HT-29 (cell line): Measurements from ENCODE around the gene DENND1B. TPM values are rescaled to one million over a fixed set of nuclear protein-coding genes. Genes with fewer than 3 reads are reported as not detected.
"Not testable (repeated sequence)": the region's sequence is repeated elsewhere in the genome, so short reads cannot be mapped to it uniquely, and the experiment has no call there.

ENCODE experiments used
- DNase-seq: peaks from one replicate; pipeline ENCODE4 v3.0.0-alpha.2; 2015; ENCODE audit warnings: low spot score
- total RNA-seq: library from RNA; depleted of rRNA; stranded (reverse); fragments of >200 nt; shearing (Covaris generic); gene quantifications from 2 replicates; pipeline ENCODE4 v1.2.3, GENCODE V29; 2014

DENND1B gene
- total RNA-seq, 1 experiment from 2014 or later: 4.1 TPM

- DNase-seq: no peak
Measured at GRCh38 chr1:197632005-197632404, 143.3 kb downstream of the DENND1B start.

GRCh38 chr1:197622371-197622770 lies 152.9 kb downstream of the DENND1B start:
- no peak for DNase-seq

DNA sequence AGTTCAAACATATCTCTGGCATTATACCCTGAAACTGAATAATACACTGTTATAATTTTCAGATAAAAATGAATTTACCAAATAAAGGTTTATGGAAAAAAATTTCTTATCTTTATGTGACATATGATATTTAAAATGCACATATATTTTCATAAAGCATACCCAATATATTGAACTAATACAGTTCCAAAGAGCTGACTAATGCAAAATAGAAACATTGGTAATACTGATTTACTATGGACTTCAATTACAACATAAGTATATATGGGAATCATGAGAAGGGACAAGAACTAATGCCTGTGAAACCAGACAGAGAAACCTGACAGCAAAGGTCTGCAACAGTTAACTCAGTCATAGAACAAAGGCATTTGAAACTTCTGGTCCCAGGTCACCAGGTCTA lies 153.5 kb downstream of the DENND1B start:
- no peak for DNase-seq

DNA sequence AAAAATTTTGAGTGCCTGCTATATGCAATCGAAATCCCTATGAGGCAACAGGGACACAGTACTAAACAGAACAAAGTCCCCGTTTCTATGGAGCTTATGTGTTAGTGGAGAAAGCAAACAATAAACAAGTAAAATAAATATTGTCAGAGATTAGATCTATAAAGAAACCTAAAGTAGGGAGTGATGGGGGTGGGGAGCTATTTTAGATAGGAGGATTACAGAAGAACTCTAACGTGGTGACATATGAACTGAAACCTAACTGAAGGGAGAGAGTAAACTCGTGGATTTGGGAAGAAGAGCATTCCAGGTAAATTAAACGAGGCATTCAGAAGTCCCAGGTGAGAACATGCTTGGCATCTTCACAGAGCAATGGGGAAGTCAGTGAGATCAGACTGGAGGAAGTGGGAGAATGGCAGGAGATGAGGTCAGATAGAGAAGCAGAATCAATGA lies 154.5 kb downstream of the DENND1B start:
- peak; percentile 71 for DNase-seq

- DNase-seq: peak; percentile 53
Measured at GRCh38 chr1:197619008-197619640, 156.2 kb downstream of the DENND1B start.

DNA sequence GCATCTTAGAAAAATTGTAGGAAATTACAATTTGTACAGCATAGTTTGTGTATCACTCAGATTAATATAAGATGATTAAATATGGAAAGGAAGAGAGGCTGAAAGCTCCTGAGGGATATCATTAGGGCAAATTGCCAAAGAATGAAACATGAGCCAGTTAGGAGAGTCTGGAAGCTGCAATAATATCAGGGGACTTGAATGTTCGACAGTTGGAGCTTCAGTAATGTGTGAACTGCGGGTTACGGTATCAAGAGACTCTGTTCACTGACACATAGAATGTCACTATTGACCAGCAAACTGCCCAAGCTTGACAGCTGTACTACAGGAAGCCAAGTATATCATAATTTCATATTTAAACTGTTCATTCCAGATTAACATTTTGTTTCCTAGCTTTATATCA lies 157.2 kb downstream of the DENND1B start:
- no peak for DNase-seq

DNA sequence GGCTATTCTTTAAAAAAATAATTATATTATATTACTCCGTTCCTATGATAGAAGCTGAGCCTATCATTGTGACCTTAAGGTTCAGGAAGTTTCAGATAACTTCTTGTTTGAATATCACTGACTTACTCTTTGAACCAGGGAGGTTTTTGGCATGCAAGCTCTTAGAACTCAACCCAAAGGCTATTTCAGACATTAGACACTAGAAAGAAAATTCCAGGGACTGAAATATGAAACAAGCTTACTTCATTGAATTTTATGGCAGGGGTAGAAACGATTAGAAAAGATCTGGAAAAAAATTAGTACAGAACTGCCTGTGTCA lies 159.6 kb downstream of the DENND1B start:
- DNase-seq: no peak

- DNase-seq: peak; percentile 62
Measured at GRCh38 chr1:197614916-197615692, 160.2 kb downstream of the DENND1B start.

DNA sequence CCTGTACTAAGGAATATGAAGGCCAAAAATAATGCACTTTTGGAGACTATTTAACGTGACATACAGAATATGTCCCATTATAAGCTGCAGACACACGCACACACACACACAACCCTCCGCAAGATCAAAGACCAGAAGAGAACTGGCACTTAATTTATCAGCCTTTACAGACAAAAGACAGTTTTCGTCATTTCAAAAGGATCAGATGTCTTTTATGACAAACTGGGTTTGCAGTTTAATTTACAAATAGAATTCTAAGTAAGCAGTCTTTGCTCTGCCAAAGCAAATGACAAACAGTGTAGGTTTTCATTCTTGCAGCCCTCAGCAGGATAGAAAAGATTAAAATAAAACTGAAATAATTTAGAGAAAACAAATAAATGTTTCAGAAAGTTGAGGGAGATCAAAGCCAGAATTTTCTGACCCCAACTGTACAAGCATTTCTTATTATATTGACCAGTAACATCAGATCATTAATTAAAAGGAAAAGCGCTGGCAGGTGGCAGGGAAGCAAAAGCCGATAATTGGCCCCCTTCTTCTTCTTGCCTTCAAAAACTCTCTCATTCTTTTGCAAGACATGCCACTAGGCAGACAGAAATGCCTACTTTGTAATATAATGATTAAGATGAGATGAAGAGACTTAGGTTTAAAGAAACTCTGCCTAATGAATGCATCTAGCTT lies 169.0 kb downstream of the DENND1B start:
- DNase-seq: no peak

- no peak for DNase-seq
Measured at GRCh38 chr1:197604302-197604701, 171.0 kb downstream of the DENND1B start.

DNA sequence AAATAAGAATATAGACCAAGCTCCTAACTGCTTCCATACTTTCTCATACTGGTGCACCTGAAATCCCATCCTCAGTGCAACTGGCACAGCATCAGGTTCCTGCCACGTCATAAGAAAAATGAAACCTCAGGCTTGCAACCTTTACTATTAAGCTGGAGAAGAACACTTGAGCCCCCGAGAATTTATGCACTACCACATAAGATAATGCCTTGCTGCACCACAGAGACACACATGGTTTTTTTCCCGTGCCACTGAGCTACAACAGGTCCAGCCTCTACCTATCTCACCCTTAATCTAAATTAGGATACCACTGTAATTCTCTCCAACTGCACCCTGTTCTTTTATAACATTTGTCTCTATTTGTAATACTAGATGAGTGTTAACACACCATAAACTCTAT lies 174.5 kb downstream of the DENND1B start:
- DNase-seq: no peak

- DNase-seq: no peak
Measured at GRCh38 chr1:197599789-197600188, 175.5 kb downstream of the DENND1B start.

DNA sequence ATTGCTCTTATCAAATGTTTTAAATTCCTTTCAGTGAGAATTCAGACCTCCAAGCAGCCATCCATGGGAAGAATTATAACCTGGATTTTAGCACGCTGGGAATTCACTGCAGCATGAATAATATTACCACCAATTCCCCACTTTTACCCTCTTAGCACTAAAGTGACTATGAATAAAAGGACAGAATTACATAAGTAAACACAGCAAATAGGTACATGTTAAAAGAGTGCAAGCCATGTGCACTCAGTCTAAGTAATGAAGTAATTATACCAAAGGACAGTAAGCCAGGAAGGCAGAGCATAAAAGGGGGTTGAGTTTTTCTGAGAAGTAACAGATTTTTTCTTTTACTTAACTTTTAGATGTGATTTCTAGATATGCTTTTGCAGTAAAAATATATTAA lies 176.3 kb downstream of the DENND1B start:
- no peak for DNase-seq

DNA sequence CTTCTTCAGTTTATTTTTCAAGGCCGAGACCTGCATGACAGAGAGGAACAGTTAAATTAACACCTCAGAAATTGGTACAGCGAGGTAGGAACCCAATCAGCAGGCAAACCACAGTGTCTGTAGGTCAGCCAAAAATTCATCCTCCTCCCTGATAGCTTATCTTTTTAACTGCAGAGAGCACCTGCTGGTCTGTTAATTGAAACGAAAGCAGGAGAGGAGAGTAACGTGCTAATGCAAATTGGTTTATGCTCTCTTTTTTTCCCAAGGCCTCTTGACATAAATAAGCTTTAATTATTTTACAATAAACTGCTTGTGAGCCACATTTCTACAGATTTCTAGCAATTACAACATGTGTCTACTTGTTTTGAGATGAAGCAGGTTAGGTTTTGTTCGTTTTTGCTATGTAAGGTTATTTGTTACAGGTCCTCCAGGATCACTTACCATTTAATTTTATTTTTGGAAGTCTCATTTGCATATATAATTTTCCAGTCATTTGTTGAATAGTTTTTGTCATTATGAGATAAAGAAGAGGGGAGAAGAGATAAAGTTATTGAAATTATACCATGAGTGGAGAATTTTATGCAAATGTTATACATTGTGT lies 179.9 kb downstream of the DENND1B start:
- DNase-seq: no peak

DNA sequence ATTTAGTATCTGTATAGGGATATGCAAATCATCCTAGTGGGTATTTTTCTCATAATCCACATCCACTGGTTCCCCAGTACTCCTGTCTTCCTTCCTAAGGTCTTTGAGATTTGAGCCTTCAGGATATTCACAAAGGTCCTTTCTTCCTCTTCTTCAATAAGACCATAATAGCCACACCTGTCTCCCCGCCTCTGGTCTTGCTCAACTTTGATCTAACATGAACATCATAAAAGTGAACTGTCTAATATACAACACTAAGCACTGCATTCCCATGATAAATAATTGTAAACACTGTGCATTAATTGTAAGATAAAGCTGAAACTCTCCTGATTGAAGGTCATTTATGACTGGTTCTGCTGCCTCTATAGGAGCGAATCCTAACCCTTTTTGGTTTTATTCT lies 184.6 kb downstream of the DENND1B start:
- no peak for DNase-seq

DNA sequence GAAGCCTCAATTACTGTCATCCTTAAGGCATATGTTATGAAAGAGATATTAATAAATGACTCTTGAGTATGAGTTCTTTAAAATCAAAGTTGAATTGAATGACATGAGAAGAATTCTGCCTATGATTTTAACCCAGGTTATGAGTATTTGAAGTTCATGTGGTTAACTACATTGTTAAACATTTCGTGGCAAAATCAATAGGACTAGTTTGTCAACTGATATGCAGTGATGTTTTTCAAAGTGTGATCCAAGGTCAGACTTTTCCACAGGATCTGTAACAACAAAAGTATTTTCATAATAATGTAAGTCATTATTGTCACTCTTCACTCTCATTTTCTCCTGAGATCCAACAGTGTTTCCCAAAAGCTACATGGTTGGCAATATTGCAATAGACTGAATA lies 189.5 kb downstream of the DENND1B start:
- DNase-seq: no peak

- DNase-seq: no peak
Measured at GRCh38 chr1:197577580-197577979, 197.7 kb downstream of the DENND1B start.

DNA sequence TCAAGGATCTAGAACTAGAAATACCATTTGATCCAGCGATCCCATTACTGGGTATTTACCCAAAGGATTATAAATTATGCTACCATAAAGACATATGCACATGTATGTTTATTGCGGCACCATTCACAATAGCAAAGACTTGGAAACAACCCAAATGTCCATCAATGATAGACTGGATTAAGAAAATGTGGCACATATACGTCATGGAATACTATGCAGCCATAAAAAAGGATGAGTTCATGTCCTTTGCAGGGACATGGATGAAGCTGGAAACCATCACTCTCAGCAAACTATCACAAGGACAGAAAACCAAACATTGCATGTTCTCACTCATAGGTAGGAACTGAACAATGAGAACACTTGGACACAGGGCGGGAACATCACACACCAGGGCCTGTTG lies 199.7 kb downstream of the DENND1B start:
- not testable (repeated sequence) for DNase-seq

- DNase-seq: no peak
Measured at GRCh38 chr1:197572169-197572568, 203.1 kb downstream of the DENND1B start.

- no peak for DNase-seq
Measured at GRCh38 chr1:197567442-197567841, 207.8 kb downstream of the DENND1B start.

DNA sequence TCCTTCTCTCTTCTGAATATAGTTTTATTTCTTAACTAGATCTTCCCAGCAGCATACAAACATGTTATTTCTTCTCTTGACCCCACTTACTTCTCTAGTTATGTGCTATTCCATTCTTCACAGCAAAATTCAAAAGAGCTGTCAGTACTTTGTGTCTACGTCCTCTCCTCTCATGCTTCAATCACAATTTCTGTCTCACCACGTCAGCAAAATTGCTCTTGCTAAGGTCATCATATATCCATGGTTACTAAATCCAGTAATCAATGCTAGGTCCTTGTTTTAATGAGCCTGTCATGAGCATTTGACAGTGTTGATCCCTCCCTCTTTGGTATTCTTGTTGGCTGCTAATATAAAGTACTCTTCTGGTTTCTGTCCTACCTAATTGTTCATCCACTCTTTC lies 214.2 kb downstream of the DENND1B start:
- no peak for DNase-seq

DNA sequence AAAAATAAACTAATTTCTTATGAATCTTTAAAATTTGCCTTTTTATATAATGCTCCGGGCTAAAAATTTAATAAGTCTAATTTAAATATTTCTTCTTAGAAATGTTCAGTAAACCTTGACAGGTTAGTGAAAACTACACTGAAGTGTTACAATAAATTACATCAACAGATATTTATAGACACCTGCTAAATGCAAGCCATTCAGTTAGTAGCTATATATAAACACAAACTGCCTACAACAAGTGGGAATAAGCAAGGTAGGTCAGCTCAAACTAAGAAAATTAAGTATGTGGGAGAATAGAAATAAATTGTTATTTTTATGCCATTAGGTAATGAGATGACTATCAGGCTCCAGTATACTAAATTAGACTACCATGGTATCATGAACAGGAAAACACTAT lies 215.6 kb downstream of the DENND1B start:
- DNase-seq: no peak
